HCT116 (cell line): ENCODE results near the gene AK5.

ENCODE experiments used
- CEBPB ChIP-seq: IDR thresholded peaks from 2 replicates; pipeline ENCODE4 v1.6.1; 2012; ENCODE audit warnings: low read depth
- EZH2phosphoT487 ChIP-seq: fragments of 200-600 bp; IDR thresholded peaks from 2 replicates; pipeline ENCODE4 v1.6.1; 2018; ENCODE audit warnings: antibody characterized with exemption, borderline replicate concordance
- POLR2A ChIP-seq: IDR thresholded peaks from 2 replicates; pipeline ENCODE4 v1.7.0; 2011; ENCODE audit warnings: borderline replicate concordance; ENCODE audit not compliant: insufficient read depth, insufficient read length; ENCODE audit errors: extremely low read depth
- TF ChIP-seq, protein P1 (sequence below), 3 experiments: fragments of 200-600 bp in 1 of 3; sonication (generic) in 1 of 3; IDR thresholded peaks in 2 of 3; conservative IDR thresholded peaks in 1 of 3; 2 replicates each; pipeline ENCODE4 v1.5.1; 2012 to 2017; ENCODE audit warnings: low read depth in 2 of 3, low read length in 2 of 3, antibody characterized with exemption in 1 of 3, borderline replicate concordance in 1 of 3, control low read depth in 1 of 3, mild to moderate bottlenecking in 1 of 3, mixed read lengths in 1 of 3, mixed run types in 1 of 3, moderate library complexity in 1 of 3; ENCODE audit not compliant: insufficient read depth in 1 of 3

DNA sequence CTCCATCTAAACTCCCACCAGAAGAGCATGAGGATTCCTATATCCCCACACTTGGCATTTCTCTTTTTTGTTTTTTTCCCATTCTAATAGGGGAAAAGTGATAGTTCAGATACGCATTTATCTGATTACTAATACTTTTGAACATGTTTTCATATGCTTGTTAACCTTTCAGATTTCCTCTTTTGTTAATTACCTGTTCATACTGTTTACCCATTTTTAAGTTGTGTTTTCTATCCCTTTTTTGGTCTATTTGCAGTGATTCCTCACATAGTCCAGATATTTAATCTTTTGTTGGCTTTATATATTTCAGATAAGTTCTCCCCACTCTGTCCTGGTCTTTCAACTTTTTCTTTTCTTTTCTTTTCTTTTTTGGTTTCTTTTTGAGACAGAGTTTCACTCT is 49.0 kb upstream of the AK5 start:
- TF ChIP-seq, protein P1, sequence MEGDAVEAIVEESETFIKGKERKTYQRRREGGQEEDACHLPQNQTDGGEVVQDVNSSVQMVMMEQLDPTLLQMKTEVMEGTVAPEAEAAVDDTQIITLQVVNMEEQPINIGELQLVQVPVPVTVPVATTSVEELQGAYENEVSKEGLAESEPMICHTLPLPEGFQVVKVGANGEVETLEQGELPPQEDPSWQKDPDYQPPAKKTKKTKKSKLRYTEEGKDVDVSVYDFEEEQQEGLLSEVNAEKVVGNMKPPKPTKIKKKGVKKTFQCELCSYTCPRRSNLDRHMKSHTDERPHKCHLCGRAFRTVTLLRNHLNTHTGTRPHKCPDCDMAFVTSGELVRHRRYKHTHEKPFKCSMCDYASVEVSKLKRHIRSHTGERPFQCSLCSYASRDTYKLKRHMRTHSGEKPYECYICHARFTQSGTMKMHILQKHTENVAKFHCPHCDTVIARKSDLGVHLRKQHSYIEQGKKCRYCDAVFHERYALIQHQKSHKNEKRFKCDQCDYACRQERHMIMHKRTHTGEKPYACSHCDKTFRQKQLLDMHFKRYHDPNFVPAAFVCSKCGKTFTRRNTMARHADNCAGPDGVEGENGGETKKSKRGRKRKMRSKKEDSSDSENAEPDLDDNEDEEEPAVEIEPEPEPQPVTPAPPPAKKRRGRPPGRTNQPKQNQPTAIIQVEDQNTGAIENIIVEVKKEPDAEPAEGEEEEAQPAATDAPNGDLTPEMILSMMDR (IDR thresholded peaks at IDR 0.05 in 2 of 3, conservative IDR thresholded peaks at IDR 0.05 in 1 of 3; ENCODE audit: borderline replicate concordance in 1 of 3, insufficient read depth in 1 of 3, low read depth in 2 of 3, low read length in 2 of 3), result no peak
- TF ChIP-seq POLR2A (no peak), CEBPB (no peak), EZH2phosphoT487 (no peak)
